GM12874 (cell line): ENCODE measurements around the gene TINAG.

Experiments used
- CTCF ChIP-seq: IDR thresholded peaks from 2 replicates; pipeline ENCODE4 v1.5.1; 2011; ENCODE audit warnings: low read depth, mild to moderate bottlenecking, control low read depth, low read length, moderate library complexity; ENCODE audit not compliant: insufficient read depth

TINAG gene

GRCh38 chr6:54289426-54289825, 18.8 kb upstream of the TINAG start:
- no peak for TF ChIP-seq CTCF

- no peak for TF ChIP-seq CTCF
Measured at GRCh38 chr6:54291146-54291545, 17.1 kb upstream of the TINAG start.

GRCh38 chr6:54291738-54292137, 16.5 kb upstream of the TINAG start:
- TF ChIP-seq CTCF, result no peak

- TF ChIP-seq CTCF, result no peak
Measured at GRCh38 chr6:54294965-54295532, 13.2 kb upstream of the TINAG start.

GRCh38 chr6:54299542-54300269, 8.5 kb upstream of the TINAG start:
- TF ChIP-seq CTCF, result no peak

GRCh38 chr6:54301770-54302169, 6.5 kb upstream of the TINAG start:
- TF ChIP-seq CTCF, result no peak

GRCh38 chr6:54307439-54307910, 766 bp upstream of the TINAG start:
- TF ChIP-seq CTCF, result no peak
